Activated naive CD4-positive, alpha-beta T cell treated with anti-CD3 and anti-CD28 coated beads, Interleukin-2, amount 50 U/mL, for 72 hours (primary cell): ENCODE results near the gene SYNGR2. TPM values are rescaled to one million over a fixed set of nuclear protein-coding genes. Genes with fewer than 3 reads are reported as not detected.
A peak's percentile ranks its signal among the peaks of the same experiment; 100 is the strongest.

Experiments
- ATAC-seq, 2 donors: fragments of 150-1000 bp; cut with Tn5 transposase; 2 replicates each; pipeline ENCODE4 v1.10.0; 2021; ENCODE audit warnings: mild to moderate bottlenecking in 2 of 2, moderate library complexity in 2 of 2
- DNase-seq, 2 donors: peaks; one replicate each; pipeline ENCODE4 v3.0.0; 2021 to 2022; ENCODE audit warnings: low spot score in 2 of 2
- H3K27ac Mint-ChIP-seq, 2 donors: one replicate each; pipeline ENCODE4 v1.8.0; 2022; ENCODE audit warnings: mild to moderate bottlenecking in 2 of 2, mixed read lengths in 2 of 2
- H3K36me3 Mint-ChIP-seq, 2 donors: one replicate each; pipeline ENCODE4 v1.8.0; 2022; ENCODE audit warnings: mixed read lengths in 2 of 2
- H3K9me3 Mint-ChIP-seq, 2 donors: one replicate each; pipeline ENCODE4 v1.8.0; 2022; ENCODE audit warnings: mixed read lengths in 2 of 2
- total RNA-seq, 2 donors: library from RNA; stranded (reverse); gene quantifications; one replicate each; pipeline ENCODE4 v1.2.3, GENCODE V29; 2022

Gene SYNGR2, protein sequence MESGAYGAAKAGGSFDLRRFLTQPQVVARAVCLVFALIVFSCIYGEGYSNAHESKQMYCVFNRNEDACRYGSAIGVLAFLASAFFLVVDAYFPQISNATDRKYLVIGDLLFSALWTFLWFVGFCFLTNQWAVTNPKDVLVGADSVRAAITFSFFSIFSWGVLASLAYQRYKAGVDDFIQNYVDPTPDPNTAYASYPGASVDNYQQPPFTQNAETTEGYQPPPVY
- total RNA-seq = 10 to 100 TPM; 84.0 to 92.7 TPM

DNA sequence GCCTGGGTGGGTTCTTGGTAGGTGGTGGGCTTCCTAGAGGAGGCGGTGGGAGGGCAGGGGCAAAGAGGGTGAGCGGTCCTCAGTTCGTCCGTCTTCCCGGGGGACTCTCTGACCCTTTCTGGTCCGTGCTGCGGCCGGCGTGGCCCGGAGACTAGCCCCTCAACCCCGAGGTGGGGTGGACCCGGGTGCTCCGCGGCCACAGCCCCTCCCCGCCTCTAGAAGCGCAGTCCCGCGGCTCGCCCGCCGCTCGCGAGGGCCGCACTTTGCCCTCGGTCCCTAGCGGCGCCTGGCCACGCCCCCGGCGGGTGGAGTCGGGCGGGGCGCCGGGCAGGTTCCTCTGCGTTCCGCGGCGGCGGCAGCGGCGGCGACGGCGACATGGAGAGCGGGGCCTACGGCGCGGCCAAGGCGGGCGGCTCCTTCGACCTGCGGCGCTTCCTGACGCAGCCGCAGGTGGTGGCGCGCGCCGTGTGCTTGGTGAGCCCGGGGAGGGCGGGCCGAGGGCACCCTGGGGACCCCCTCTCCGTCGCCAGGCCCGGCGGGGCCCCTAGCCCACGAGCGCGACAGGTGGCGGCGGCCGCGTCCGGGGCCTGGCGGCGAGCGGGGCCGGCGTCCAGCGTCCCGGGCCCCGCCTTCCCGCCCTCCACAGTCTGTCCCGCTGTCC lies at the start of gene SYNGR2:
SYNGR2 (plus strand) TSS at position 340 of the 661 bp plus-strand sequence; CDS start at position 376, 36 bp downstream.
- DNase-seq = peak; percentile 82 to 95
- peak; percentile 81 to 86 for ATAC-seq
- Mint-ChIP-seq H3K36me3 (peaks cover 0 to 7% of the 10 kb centered on the region in 2 donors), H3K27ac (peak within 1 kb of the TSS; percentile 83 to 87), H3K9me3 (no peaks in the 10 kb centered on the region)

DNA sequence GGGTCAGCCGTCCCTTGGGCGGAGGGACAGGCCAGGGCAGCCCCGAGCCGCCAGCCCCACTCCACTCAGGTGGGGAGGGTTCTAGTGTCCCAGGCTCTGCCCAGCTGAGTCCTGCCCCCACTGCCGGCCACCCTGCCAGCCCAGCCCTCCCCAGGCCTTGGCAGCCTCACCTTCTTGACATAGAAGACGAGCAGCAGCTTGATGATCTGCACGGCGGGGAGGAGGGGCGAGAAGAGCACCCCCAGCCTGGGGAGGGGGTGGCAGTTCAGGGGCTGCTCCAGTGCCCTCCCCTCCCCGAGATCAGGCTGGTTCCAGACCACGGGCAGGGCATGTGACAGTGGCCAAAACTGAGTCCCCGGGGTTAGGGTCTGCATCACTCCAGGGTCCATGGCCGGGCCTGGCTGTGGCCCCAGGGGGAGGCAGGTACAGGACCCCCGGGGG lies 49.6 kb upstream of the SYNGR2 start:
- peaks cover 9 to 40% of the 10 kb centered on the region in 2 donors for H3K36me3 Mint-ChIP-seq

DNA sequence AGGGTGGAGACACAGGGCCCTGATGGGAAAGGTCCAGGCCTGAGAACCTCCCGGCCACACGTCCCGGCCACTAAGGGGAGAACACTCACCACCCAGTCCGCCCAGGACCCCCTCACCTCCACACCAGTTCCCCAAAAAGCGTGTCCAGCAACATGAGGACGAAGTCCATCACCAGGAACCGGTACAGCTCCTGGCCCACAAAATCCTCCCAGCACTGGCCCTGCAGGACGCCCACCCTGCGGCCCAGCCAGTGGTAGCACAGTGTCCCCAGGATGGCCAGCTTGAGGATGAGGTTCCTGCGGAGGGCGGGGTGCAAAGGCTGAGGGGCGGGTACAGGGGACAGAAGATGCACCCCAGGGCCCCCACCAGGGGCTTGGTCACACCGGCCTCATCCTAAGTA lies 47.8 kb upstream of the SYNGR2 start:
- Mint-ChIP-seq H3K36me3 (peaks cover 12 to 39% of the 10 kb centered on the region in 2 donors), H3K27ac (no peak overlapping the region), H3K9me3 (no peaks in the 10 kb centered on the region)
- ATAC-seq (no peak), DNase-seq (no peak)

More for the DNA sequence above, 49.6 kb upstream of the SYNGR2 start:
- DNase-seq (no peak), ATAC-seq (no peak)
- Mint-ChIP-seq H3K27ac (no peak overlapping the region), H3K9me3 (no peaks in the 10 kb centered on the region)

DNA sequence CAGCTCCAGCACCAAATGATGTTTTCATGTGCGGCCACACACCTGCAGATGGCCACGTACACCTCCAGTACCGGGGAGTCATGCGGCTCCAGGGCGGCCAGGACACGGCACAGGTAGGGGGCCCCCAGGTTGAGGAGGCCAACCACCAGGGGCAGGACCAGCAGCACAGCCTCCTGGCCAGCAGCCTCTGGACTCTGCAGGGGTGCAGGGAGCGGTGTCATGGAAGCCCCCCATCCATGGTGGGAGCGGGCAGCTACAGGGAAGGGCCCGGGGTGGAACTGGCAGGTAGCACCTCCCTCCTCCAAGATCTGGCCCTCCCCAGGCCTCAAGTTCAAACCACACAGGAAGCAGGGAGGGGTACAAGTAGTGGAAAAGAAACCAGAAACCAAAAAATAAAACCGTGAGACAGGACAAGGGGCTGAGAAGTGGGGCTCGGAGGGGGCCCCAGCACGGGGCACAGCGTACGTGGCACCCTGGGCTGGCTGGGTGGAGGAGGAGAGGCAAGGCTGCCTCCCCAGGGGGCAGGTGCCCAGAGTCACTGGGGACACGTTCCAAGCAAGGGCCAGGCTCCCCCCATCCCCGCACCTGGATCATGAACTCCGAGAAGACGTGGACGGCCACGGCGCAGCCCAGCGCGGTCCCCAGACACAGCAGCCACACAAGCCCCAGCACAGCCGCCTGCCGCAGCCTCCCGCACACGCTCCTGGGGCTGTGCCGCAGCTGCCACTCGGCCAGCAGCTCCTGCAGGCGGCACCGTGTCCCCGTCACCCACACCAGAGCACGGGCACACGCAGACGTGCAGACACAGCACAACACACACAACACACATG lies 47.2 kb upstream of the SYNGR2 start:
- H3K9me3 Mint-ChIP-seq = no peaks in the 10 kb centered on the region
- DNase-seq = peak in 1 of 2 donors; percentile 37
- H3K36me3 Mint-ChIP-seq = peaks cover 12 to 39% of the 10 kb centered on the region in 2 donors
- peak overlapping the region; percentile 18 to 70 for H3K27ac Mint-ChIP-seq
- peak; percentile 55 for ATAC-seq

DNA sequence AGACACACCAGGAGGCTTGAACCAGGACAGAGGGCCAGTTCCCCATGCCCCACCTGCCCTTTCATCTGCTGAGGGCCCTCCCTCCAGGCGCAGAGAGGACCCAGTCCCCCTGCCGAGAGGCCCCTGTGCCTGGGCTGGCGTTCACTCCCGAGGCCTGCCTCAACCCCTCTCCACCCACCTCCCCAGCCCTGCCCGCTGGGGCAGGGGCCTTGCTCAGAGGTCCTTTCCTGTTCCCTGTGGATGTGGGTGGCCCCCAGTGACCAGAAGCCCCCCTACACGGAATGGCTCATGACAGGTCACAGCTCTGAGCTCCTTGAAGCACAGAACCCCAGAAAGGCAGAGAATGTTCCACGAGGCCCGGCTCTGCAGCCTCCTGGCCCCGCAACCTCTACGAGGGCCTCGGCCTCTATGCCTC lies 46.6 kb upstream of the SYNGR2 start:
- H3K36me3 Mint-ChIP-seq = peaks cover 12 to 39% of the 10 kb centered on the region in 2 donors
- peak in 1 of 2 donors; percentile 38 for DNase-seq
- ATAC-seq = peak in 1 of 2 donors; percentile 24
- H3K27ac Mint-ChIP-seq = peak overlapping the region; percentile 18 to 70
- no peaks in the 10 kb centered on the region for H3K9me3 Mint-ChIP-seq

DNA sequence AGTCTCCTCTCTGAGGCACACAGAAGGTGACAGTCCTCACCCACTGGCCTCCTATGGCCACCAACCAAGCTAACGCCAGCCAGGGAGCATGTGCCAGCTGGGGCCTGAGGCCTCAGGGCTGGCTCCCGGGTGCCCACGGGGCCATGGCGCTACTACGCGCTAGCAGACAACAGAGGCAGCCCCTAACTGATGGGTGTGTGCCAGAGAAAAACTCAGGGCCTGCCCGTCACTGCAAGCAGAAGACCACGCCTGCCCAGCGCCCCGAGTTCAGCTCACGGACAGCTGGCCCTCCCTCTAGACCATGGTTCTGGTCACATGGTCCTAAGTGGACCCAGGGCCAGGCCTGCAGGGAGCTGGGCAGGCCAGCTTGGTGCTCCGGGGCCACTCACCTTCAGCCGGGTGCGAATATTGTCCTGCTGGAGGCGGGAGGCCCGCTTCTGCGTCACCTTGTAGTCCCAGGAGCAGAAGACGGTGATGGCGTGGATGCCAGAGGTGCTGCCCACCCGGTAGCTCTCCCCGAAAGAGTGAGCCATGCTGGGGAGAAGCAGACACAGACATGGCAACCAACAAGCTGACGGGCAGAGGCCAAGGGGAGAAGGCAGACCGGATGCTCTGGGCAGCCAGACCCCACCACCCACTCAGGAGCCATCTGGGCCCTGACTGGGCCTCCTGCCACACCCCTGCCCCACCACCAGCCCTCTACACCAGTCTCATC lies 46.0 kb upstream of the SYNGR2 start:
- Mint-ChIP-seq H3K36me3 (peaks cover 12 to 42% of the 10 kb centered on the region in 2 donors), H3K9me3 (no peaks in the 10 kb centered on the region), H3K27ac (peak overlapping the region in 1 of 2 donors; percentile 18)
- ATAC-seq = no peak
- DNase-seq = no peak

DNA sequence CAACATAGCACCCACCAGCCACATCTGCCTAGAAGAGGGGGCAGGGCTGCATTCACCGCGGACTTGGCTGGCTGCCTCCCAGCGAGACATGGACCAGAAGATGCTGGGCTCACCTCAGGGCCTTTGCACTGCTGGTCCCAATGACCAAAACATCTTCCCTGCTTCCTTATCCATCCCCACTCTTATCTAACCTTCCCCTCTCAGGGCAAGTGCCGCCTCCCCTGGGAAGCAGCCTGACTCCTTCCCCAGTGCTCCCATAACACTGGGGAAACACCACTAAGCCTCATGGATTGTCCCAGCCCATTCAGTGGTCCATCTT lies 45.5 kb upstream of the SYNGR2 start:
- no peaks in the 10 kb centered on the region for H3K9me3 Mint-ChIP-seq
- H3K27ac Mint-ChIP-seq = no peak overlapping the region

DNA sequence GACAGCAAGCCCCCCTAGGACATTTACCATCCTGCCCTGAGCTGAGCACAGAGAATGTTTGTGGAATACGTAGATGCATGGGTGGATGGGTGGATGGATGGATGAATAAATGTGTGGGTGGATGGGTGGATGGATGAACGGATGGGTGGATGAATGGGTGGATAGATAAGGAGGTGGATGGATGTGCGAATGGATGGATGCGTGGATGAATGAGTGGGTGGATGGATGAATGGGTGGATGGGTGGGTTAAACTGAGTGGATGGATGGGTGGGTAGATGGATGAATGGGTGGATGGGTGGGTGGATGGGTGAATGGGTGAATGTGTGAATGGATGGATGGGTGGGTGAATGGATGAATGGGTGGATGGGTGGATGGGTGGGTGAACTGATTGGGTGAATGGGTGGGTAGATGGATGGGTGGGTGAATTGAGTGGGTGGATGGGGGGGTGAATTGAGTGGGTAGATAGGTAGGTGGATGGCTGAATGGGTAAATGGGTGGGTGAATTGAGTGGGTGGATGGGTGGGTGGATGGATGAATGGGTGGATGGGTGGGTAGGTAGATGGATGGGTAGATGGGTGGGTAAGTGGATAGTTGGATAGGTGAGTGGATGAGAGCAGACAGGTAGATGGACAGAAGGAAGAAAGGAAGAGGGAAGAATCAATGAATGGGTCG lies 45.0 kb upstream of the SYNGR2 start:
- Mint-ChIP-seq H3K9me3 (no peaks in the 10 kb centered on the region), H3K36me3 (peaks cover 12 to 47% of the 10 kb centered on the region in 2 donors), H3K27ac (peak overlapping the region; percentile 7 to 59)
- DNase-seq (no peak), ATAC-seq (no peak)

More for the DNA sequence above, 45.5 kb upstream of the SYNGR2 start:
- DNase-seq (no peak), ATAC-seq (no peak)
- H3K36me3 Mint-ChIP-seq = peaks cover 12 to 47% of the 10 kb centered on the region in 2 donors

DNA sequence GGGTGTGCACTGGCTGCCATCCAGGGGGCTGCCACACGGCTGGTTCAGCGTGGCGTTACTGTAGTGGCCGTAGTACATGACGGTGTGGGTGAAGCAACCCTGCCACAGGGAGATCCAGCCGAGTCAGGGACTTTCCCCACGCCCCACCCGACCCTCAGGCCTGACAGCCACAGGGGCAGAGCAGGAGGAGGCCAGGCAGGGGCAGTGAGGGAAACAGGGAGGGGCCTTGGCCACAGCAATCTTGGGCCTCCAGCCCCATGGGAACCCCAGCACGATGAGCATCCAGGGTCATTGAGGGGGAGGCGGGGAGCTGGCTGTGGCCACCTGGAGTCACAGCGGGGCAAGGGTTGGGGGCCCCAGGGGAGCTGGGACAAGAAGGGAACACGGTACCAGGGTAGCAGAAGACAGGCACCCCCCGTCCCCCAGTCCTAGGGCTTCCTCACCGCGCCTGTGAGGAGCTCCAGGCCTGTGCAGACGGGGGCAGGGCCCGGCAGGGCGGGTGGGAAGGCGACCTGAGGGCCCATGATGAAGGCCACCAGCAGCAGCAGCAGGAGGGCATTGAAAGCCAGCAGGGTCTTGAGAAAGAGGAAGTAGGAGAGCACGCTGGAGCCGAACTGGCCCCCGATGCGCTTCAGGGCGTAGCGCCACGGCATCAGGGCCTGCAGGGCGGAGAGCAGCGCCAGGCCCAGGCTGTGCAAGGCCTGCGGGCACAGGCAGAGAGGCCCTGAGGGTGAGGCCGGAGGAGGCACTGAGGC lies 44.1 kb upstream of the SYNGR2 start:
- Mint-ChIP-seq H3K9me3 (no peaks in the 10 kb centered on the region), H3K36me3 (peaks cover 12 to 47% of the 10 kb centered on the region in 2 donors), H3K27ac (peak overlapping the region in 1 of 2 donors; percentile 59)
- ATAC-seq (no peak), DNase-seq (no peak)

DNA sequence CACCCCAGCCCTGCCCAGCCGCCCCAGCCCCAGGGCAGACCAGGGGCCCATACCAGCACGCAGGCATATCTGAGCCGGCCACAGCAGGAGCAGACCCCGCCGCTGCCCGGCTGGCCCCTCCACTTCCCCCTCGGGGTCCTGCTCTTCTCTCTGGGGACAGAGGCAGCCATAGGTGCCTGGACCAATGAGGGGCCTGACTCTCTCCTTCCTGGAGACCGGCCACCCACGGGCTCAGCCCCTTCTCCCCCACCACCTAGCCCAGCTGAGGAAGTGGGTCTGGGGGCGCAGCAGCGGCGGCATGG lies 43.6 kb upstream of the SYNGR2 start:
- Mint-ChIP-seq H3K36me3 (peaks cover 12 to 47% of the 10 kb centered on the region in 2 donors), H3K27ac (peak overlapping the region in 1 of 2 donors; percentile 93), H3K9me3 (no peaks in the 10 kb centered on the region)

DNA sequence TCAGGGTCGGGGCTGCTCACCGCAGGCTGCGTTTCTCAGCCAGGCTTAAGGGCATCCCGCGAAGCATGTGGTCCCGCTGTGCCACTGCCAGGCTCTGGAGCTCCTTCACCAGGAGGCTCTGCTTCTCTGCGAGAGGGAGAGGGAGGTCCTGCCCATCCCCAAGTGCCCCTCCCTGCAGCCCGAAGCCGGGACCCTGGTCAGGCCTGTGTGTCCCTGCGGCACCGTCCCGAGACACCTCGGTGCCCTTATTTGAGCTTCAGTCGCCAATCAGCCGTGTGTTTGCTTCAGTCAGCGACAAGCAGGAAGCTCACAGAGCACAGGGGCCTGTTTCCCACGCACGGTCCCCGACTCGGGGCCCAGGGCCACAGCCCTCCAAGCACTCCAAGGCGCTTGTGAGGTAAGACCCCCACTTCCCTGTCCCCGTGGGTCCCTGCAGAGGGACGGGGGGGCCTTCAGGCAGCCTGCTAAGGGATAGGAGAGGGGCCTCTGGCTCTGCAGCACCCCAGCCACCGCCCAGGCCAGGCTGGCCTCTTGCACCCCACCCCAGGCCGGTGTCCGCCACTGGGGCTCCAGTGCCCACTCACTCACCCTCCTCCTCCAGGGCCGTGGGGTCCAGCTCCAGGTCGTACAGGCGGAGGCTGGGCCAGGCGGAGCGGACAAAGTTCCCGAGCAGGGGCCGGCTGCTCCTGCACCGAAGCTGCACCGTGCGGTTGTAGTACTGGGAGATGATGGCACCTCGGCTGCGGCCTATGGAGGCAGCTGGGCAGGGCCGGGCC lies 43.1 kb upstream of the SYNGR2 start:
- no peak for ATAC-seq
- Mint-ChIP-seq H3K9me3 (no peaks in the 10 kb centered on the region), H3K27ac (peak overlapping the region in 1 of 2 donors; percentile 93), H3K36me3 (peaks cover 11 to 45% of the 10 kb centered on the region in 2 donors)
- no peak for DNase-seq

More for the DNA sequence above, 43.6 kb upstream of the SYNGR2 start:
- DNase-seq = no peak
- ATAC-seq = no peak

DNA sequence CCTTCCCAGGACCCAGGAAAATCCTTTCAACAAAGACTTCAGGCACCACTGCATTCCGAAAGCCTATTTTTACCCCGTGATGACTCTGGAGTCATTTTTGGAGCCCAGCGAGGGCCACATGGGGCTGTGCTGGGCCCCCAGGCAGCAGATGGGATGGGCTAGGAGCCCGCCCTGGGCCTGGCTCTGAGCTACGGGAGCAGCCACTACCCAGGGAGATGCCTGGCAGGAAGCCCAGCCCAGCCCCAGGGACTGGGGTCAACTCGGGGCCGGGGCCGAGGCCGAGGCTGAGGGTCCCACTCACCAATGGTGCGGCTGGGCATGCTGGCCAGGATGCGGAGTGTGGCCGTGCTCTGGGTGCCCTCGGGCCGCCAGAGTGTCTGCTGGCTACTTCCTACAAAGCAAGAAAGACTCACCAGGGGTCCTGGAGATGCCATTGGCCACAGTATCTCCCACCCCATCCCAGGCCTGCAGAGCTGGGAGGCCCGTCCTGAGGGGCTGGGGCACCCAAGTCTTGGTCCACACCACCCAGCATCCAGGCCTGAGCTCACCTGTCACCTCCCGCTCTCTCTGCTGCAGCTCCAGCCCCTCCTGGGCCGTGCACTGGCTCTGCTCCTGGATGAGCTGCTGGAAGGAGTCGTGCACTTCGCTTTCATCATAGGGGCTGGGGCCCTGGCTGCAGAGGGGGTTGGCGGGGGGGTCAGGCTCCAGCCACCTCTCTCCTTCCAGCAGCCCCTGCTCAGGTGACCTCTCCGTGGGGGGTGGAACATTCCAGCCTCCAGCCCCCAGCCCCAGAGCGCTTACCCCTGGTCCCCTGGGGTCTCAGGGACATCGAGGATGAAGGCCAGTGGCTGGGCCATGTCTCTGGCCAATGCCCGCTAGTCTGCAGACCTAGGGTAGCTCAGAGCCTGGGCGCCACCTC lies 42.1 kb upstream of the SYNGR2 start:
- ATAC-seq (no peak), DNase-seq (no peak)
- H3K9me3 Mint-ChIP-seq = no peaks in the 10 kb centered on the region
- H3K36me3 Mint-ChIP-seq = peaks cover 14 to 46% of the 10 kb centered on the region in 2 donors
- peak overlapping the region; percentile 44 to 93 for H3K27ac Mint-ChIP-seq

DNA sequence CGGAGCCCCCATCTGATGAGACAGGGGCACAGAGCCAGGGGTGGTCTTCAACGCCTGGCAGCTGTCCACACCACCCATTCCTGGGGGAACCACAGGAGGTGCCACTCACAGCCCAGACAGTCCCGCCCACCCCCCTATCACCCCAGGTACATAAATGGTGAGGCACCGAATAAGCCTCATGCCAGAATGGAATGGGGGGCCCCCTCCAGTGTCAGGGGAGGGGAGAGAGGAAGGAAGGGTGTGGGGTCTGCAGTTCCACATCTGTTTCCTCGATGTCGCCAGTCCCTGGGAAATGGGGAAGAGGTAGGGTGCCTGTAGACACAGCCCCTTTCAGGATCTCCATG lies 41.5 kb upstream of the SYNGR2 start:
- no peak for ATAC-seq

More for the DNA sequence above, 41.5 kb upstream of the SYNGR2 start:
- H3K36me3 Mint-ChIP-seq = peaks cover 14 to 40% of the 10 kb centered on the region in 2 donors
- H3K27ac Mint-ChIP-seq = peak overlapping the region in 1 of 2 donors; percentile 93
- DNase-seq = no peak
- no peaks in the 10 kb centered on the region for H3K9me3 Mint-ChIP-seq
